ENCODE measurements around the gene LYRM1.

DNA sequence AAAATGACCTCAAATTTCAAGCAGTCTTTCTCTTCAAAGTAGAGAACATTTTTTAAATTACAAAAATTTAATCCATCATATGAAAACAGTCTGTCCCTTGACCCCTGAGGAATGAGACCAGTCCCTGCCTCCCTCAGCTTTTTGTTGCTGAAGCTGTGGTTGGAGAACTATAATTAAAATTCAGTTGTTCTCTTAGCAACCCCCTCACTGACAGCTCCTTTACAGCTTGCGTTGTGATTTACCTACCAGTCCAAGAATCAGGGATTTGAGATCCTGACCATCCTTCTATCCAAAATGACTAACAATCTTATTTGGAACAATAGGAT lies 29.8 kb downstream of the LYRM1 start:
- TF ChIP-seq, protein P1, sequence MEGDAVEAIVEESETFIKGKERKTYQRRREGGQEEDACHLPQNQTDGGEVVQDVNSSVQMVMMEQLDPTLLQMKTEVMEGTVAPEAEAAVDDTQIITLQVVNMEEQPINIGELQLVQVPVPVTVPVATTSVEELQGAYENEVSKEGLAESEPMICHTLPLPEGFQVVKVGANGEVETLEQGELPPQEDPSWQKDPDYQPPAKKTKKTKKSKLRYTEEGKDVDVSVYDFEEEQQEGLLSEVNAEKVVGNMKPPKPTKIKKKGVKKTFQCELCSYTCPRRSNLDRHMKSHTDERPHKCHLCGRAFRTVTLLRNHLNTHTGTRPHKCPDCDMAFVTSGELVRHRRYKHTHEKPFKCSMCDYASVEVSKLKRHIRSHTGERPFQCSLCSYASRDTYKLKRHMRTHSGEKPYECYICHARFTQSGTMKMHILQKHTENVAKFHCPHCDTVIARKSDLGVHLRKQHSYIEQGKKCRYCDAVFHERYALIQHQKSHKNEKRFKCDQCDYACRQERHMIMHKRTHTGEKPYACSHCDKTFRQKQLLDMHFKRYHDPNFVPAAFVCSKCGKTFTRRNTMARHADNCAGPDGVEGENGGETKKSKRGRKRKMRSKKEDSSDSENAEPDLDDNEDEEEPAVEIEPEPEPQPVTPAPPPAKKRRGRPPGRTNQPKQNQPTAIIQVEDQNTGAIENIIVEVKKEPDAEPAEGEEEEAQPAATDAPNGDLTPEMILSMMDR (IDR thresholded peaks at IDR 0.05; ENCODE audit: low read length), result no peak
- no peak for TF ChIP-seq EZH2 (IDR thresholded peaks at IDR 0.05; ENCODE audit: borderline replicate concordance, low read length)
